GM15510 (cell line): ENCODE measurements around the gene NOS1AP.

Source experiments
- POLR2A ChIP-seq: IDR thresholded peaks from 3 replicates; pipeline ENCODE4 v1.6.1; 2011; ENCODE audit warnings: borderline replicate concordance; ENCODE audit not compliant: insufficient read length; ENCODE audit errors: extremely low read depth

The NOS1AP gene

GRCh38 chr1:162180813-162181212 lies 111.3 kb downstream of the NOS1AP start:
- TF ChIP-seq POLR2A, result no peak

DNA sequence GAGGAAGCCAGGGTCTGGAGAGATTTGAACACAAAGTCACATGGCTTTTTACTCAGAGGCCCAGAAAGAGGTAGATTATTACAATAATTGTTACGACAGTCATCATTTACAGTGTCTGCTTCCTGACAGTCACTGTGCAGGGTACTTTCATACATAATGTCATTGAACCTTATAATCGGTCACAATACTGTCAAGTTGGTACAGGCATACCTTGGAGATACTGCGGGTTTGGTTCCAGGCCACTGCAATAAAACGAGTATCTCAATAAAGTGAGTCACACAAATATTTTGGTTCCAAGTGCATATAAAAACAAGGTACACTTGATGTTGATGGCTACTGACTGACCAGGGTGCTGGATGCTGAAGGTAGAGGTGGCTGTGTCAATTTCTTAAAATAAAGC lies 112.6 kb downstream of the NOS1AP start:
- TF ChIP-seq POLR2A, result no peak

DNA sequence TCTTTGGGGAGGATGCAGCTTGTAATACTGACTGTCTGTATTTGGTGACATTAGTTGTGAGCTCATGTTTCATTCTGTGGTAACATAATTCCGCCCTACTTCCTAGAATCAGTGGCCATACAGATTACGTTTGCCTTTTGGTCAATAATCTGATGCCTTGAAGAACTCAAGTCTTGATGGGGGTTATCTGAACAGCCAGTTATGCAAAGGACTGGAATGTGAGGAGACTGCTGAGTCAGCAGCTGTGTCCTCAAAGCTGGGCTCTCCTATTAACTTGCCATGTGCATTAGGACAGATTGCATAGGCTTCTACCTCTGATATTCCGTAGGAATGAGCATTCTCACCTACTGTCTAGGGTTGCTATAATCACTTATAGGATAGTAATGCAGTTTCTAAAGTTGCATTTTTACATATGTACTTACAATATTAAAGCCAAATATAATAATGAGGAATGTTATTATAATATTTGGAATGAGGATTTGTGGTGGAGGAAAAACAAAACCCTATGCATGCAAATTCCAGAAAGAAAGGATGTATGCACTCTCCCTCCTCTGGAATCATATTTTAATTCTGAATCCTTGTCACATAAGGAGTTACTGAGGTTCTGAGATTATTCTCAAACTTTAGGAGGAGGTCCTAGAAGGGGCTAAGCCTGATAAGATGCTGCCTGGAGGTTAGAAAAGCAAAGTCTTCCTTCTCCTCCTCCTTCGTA lies 116.0 kb downstream of the NOS1AP start:
- TF ChIP-seq POLR2A, result no peak

- no peak for TF ChIP-seq POLR2A
Measured at GRCh38 chr1:162186026-162186374, 116.5 kb downstream of the NOS1AP start.

- no peak for TF ChIP-seq POLR2A
Measured at GRCh38 chr1:162186406-162186805, 116.9 kb downstream of the NOS1AP start.

DNA sequence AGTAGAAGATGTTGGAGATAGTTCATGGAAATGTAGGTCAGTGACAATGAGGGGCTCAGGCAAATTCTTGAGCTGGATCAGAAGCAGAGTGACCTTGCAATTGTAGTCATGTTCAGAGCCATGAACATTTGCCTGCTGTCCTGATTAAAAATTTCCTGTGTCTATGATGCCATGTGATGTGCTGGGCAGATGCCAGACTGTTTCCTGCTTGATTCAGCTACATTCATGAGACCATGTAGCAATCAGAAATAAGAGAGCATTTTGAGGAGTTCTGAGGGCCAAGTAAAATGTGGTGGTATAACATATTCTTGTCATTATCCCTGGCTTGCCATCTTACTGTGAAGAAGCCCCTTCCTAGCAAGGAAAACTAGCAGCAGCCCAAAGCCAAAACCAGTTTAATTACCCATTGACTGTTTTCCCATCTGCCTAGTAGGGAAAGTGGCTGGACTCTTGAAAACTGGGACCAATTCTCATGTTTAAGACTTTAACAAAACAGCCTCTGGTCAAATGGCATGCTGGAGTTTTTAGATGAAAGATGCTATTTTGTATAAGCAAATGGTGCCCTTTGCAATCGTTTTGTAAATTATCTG lies 118.3 kb downstream of the NOS1AP start:
- TF ChIP-seq POLR2A, result no peak

DNA sequence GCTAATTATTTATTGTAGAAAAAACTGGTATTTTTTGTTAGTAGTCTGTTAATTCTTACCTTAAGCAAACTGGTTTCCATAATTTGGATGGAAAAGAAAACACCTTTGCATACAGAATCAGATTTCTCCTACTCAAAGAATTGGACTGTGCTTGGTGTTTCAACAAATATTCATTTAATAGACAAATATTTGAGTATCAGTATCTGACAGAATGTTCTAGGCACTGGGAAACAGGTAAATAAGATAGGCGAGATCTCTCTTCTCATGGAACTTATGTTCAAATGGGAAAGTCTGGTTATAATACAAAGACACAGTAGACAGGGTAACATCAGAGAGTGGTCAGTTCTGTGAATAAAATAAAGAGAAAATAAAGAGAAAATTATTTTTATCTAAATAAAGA lies 119.9 kb downstream of the NOS1AP start:
- TF ChIP-seq POLR2A, result no peak

DNA sequence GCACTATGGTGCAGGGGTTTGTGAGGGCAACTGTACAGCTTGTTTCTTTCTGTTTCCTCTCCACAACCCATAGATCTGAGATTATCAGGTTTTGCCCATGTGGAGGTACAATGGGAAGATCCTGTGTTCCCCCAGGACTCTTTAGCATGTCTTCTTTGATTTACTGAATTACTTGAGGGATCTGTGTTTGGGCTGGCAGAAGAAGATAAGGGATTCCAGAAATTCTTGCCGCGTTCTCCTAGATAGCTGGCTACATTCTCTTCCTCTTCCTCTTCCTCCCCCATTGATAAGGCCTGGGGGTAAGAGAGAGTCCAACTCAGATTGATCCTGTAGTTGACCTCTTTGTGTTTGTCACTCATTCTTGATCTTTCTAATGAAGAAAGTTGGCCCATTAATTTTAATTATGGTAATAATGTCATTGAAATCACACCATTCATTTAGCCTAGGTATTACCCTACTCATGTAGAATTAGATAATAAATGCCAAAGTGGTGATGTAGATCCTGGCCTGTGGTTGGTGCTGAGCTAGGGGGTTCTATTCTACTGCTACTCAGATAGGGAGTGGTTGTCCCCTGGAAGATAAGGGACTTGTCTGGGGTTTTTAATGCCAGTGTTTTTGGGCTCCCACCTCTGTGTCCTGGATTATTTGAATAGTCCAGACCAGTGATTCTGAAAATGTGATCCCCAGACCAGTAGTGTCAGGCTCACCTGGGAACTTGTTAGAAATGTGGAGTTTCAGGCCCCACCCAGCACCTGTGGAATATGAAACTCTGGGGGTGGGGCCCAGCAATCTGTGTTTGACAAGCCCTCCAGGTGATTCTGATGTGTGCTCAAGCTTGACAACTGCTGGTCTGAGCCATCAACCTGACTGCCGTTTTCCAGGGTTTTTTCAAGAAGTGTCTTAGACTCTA lies 122.2 kb downstream of the NOS1AP start:
- TF ChIP-seq POLR2A, result no peak

DNA sequence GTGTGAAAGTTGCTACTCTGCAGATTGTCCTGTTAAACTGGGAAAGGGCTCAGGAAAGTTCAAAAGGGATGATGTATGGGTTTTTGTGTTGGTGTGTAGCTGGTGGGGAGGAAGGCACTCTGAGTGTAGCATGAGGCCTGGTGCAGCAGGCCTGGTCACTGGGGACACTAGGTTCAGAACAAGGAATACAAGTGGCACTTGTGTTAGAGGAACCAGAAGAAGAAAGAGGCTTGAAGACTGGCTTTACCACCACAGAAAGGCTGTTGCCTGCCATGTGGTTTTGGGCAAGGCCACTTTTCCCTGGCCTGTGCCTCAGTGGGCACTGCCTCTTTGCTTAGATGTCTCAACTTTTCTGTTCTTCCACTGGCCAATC lies 122.8 kb downstream of the NOS1AP start:
- TF ChIP-seq POLR2A, result no peak

- TF ChIP-seq POLR2A, result no peak
Measured at GRCh38 chr1:162192763-162193162, 123.3 kb downstream of the NOS1AP start.

GRCh38 chr1:162193221-162193620 lies 123.7 kb downstream of the NOS1AP start:
- no peak for TF ChIP-seq POLR2A

- TF ChIP-seq POLR2A, result no peak
Measured at GRCh38 chr1:162193815-162194214, 124.3 kb downstream of the NOS1AP start.

DNA sequence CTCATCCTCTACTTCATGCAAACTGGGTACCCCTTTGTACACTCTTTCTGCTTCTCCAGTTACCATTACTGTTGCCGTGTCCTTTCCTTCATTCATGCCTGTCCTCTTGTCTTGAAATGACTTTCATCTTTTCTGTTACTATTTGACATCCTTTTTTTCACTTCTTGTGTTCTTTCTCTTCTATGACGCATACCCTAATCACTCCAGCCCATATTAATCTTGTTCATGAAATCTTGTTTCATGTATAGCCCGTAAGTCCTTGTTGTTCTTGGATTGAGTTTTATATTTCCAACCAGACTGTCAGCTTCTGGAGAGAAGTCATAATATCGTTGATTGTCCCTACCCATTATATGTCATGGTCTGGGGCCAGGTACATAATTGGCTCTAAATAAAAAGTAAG lies 126.1 kb downstream of the NOS1AP start:
- TF ChIP-seq POLR2A, result no peak

GRCh38 chr1:162196387-162196786 lies 126.9 kb downstream of the NOS1AP start:
- no peak for TF ChIP-seq POLR2A

- TF ChIP-seq POLR2A, result no peak
Measured at GRCh38 chr1:162197041-162197531, 127.6 kb downstream of the NOS1AP start.

- TF ChIP-seq POLR2A, result no peak
Measured at GRCh38 chr1:162197615-162198421, 128.3 kb downstream of the NOS1AP start.
